ENCODE results near the gene AMIGO2. TPM values are rescaled to one million over a fixed set of nuclear protein-coding genes. Genes with fewer than 3 reads are reported as not detected.

The AMIGO2 gene
- total RNA-seq, 1 experiment from 2014 or later = 8.6 TPM

DNA sequence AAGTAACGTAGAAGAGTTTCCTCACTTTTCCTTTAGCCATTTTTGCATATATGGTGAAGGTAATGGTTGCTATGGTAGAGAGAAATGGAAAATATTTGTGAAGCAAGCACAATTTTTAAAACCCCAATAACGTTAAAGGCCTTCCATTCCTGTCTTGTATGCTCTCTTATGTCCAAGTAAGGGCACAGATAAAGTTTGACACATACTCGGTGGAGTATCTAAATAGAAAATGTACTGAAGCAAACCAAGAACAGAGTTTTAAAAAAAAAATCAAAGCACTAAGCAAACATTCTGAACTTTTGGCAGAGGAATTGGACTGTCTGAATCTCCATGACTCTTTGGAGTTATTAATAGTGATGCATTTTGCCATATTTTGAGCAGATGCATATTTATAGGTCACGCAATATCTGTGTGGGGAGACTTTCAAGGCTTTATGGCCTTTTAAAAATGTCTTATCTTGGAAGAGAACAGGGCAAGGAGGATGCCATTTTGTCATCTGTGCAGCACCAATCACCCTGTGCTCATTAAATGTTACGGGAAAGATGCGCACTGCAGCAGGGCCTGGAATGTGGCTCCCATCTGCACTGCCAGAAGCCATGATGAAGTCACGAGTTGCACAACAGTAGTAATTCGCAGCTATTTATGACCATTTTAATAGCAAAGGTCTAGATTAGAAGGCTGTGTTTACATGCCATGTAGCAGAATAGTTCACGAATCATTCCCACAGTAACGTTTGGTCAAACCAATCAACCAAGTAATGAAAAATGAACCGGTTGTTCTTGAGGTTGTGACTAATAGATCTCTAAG, 23.3 kb upstream of the AMIGO2 start:
- H2BK5ac ChIP-seq (ENCODE audit: insufficient read length, low read length) = no peak overlapping the region
- DNase-seq = no peak
- H3K27me3 ChIP-seq (ENCODE audit: insufficient read depth, low read length) = no peaks in the 10 kb centered on the region
- no peak overlapping the region for H3K4ac ChIP-seq (ENCODE audit: low read depth, low read length)
- no peak overlapping the region for H2BK15ac ChIP-seq (ENCODE audit: low read depth, low read length)
- no peak overlapping the region for H3K18ac ChIP-seq (ENCODE audit: insufficient read length, low read depth, low read length)
- Mint-ChIP-seq H3K36me3 (ENCODE audit: insufficient read depth in 1 of 3, low read depth in 3 of 3) (no peaks in the 10 kb centered on the region), H3K27me3 (ENCODE audit: low read depth) (no peaks in the 10 kb centered on the region), H3K9me3 (no peaks in the 10 kb centered on the region), H3K4me1 (peaks cover 8 to 10% of the 10 kb centered on the region in 2 experiments; a peak in 3 of 4 replicates), H3K27ac (no peak overlapping the region; a peak in 1 of 7 replicates), H3K4me3 (no peak overlapping the region)
- H3K23me2 ChIP-seq (ENCODE audit: insufficient read length, low read depth, low read length, poor library complexity, severe bottlenecking) = no peaks in the 10 kb centered on the region
- H3T11ph ChIP-seq (ENCODE audit: low read length) = no peak overlapping the region
- H3K14ac ChIP-seq (ENCODE audit: insufficient read depth, low read length) = no peak overlapping the region
- no peak overlapping the region for H2BK20ac ChIP-seq (ENCODE audit: low read depth, low read length, poor library complexity, severe bottlenecking)
- no peaks in the 10 kb centered on the region for H4K20me1 ChIP-seq (ENCODE audit: control insufficient read depth, insufficient read depth, insufficient read length)
- no peaks in the 10 kb centered on the region for H3K79me2 ChIP-seq (ENCODE audit: insufficient read depth, low read length)
- H3K9ac ChIP-seq (ENCODE audit: extremely low read depth, insufficient read length, low read length) = no peak overlapping the region
- H3K4me2 ChIP-seq (ENCODE audit: insufficient read depth, insufficient read length, low read length) = no peak overlapping the region
- H3K9me3 ChIP-seq (ENCODE audit: control insufficient read depth, low read depth, low read length) = no peaks in the 10 kb centered on the region
- no peak overlapping the region for H3K27ac ChIP-seq (ENCODE audit: insufficient read length, low read depth, low read length)
- H3K56ac ChIP-seq (ENCODE audit: insufficient read length, low read depth, low read length) = no peak overlapping the region
- no peak overlapping the region for H4K8ac ChIP-seq (replicated peaks; ENCODE audit: insufficient read length, low read depth, low read length)
- TF ChIP-seq CTCF (conservative IDR thresholded peaks at IDR 0.05) = no peak
- no peak overlapping the region for H2BK120ac ChIP-seq (ENCODE audit: low read depth, low read length, poor library complexity, severe bottlenecking)
- no peak overlapping the region for H2BK12ac ChIP-seq (ENCODE audit: insufficient read length, low read depth, low read length)
- no peak overlapping the region for H2AK5ac ChIP-seq (ENCODE audit: insufficient read length, low read length)
- no peaks in the 10 kb centered on the region for H3K79me1 ChIP-seq (ENCODE audit: insufficient read depth, low read depth, low read length, poor library complexity, severe bottlenecking)
- no peak overlapping the region for H4K5ac ChIP-seq (ENCODE audit: insufficient read length, low read depth, low read length)
- no CpG with 5 or more reads among the region's 11 CpGs for WGBS (ENCODE audit: extremely low coverage, insufficient read length, low lambda C conversion rate)
- no peak overlapping the region for H2AFZ ChIP-seq (ENCODE audit: low read length)
- no peak overlapping the region for H3K23ac ChIP-seq (ENCODE audit: insufficient read length, low read depth, low read length)
- no peaks in the 10 kb centered on the region for H3K4me1 ChIP-seq (ENCODE audit: insufficient read depth, low read length)
- no peak overlapping the region for H4K91ac ChIP-seq (ENCODE audit: insufficient read length, low read depth, low read length)
